ENCODE results near the gene TMED10. TPM values are rescaled to one million over a fixed set of nuclear protein-coding genes. Genes with fewer than 3 reads are reported as not detected.
"Not testable (repeated sequence)": the region's sequence is repeated elsewhere in the genome, so short reads cannot be mapped to it uniquely, and the experiment has no call there.

TMED10 gene
- total RNA-seq, 1 donor from 2014 or later, result 280 TPM

GRCh38 chr14:75167325-75167724 is 9.1 kb downstream of the TMED10 start:
- intact Hi-C loops (cut with DNase I), result no loop called here
- DNase-seq (ENCODE audit: missing footprints) (no peak), ATAC-seq (no peak)

GRCh38 chr14:75165586-75166391 is 10.6 kb downstream of the TMED10 start:
- intact Hi-C loops (cut with DNase I), result no loop called here
- DNase-seq (ENCODE audit: missing footprints) (no peak), ATAC-seq (peak; percentile 29)

DNA sequence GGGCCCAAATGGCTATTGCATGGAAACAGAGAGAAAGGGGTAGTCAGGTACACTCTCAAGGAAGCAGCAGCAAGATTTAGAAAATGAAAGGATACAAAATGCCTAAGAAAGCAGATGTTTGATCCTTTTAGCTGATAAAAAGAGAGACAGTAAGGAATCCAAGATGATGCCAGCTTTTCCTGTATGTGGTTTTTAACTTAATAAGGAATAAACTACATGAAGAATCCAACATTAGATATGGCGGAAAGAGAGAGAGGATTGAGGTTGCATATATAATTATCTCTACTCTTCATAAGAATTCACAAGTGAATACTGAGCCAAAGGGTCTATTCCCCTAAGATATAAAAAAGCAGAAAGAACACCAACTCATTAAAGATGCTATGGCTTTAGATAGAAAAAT is 11.6 kb downstream of the TMED10 start:
- no peak for ATAC-seq
- no peak for DNase-seq (ENCODE audit: missing footprints)
- intact Hi-C loops (cut with DNase I), result no loop called here

GRCh38 chr14:75163677-75164076 is 12.7 kb downstream of the TMED10 start:
- intact Hi-C loops (cut with DNase I), result no loop called here
- ATAC-seq, result no peak
- no peak for DNase-seq (ENCODE audit: missing footprints)

DNA sequence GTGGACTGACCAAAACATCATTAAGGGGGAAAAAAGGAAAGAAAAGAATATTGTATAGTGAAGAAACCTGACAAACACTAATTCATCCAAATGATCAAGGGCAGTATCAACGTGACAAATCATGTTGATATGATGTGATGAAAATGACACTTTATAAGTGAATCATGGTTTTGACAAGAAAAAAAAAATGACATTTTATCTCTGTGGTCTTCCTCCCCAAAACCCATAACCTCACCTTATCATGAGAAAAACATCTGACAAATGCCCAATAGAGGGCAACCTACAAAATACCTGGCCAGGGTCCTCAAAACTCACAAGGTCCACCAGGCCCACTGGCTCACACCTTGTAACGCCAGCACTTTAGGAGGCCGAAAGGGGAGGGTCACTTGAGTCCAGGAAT is 13.8 kb downstream of the TMED10 start:
- no peak for ATAC-seq
- intact Hi-C loops (cut with DNase I), result no loop called here

GRCh38 chr14:75158843-75159614 is 17.4 kb downstream of the TMED10 start:
- ATAC-seq, result no peak
- intact Hi-C loops (cut with DNase I), result no loop called here
- no peak for DNase-seq (ENCODE audit: missing footprints)

More for the DNA sequence above, 13.8 kb downstream of the TMED10 start:
- DNase-seq (ENCODE audit: missing footprints), result no peak

DNA sequence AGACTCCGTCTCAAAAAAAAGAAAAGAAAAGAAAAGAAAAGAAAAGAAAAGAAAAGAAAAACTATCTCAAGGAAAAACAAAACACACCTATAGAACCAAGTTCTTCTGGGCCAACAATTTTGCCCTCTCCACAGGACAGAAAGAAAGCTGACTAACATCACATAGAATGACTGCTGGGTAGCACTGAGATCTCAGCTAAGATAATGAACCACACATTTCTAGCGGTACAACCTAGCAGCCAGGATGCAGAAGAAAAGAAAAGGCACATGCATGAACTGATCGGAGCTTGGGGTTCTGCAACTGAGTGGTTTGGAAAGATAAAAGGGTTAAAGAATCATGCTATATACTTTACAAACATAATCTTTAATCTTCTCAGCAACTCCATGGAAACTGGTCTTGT is 19.5 kb downstream of the TMED10 start:
- intact Hi-C loops (cut with DNase I), result no loop called here
- ATAC-seq (no peak), DNase-seq (ENCODE audit: missing footprints) (no peak)

DNA sequence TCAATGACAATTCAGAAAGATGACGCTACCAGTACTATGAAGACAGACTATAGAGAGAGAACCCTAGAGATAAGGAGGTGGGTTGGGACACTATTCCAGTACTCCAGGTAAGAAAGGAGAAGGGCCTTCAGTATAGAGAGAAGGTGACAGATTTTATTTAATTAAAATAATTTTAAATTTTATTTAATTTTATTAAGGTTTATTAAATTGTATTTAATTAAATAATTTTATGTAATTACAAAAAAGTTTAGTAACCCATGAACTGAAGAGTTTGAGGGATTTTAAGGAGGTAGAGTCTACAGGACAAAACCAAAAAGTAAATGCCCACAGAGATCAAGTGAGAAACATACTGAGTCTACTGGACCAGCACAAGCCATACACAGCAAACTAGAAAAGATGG is 20.3 kb downstream of the TMED10 start:
- DNase-seq (ENCODE audit: missing footprints) (no peak), ATAC-seq (no peak)
- intact Hi-C loops (cut with DNase I), result no loop called here

DNA sequence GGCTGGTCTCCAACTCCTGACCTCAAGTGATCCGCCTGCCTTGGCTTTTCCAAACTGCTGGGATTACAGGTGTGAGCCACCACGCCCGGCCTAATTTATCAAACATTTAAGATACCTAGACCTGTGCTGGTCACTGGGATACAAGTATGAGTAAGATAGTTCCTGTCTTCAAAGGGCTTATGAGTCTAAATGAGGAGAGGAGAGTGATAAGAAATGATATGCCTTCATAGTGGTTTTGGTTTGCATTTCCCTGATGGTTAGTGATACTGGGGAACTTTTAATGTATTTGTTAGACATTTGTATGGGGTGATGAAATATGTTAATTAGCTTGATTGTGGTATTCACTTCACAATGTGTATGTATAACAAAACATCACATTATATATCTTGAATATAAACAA is 21.2 kb downstream of the TMED10 start:
- no peak for ATAC-seq
- no peak for DNase-seq (ENCODE audit: missing footprints)
- intact Hi-C loops (cut with DNase I), result no loop called here

DNA sequence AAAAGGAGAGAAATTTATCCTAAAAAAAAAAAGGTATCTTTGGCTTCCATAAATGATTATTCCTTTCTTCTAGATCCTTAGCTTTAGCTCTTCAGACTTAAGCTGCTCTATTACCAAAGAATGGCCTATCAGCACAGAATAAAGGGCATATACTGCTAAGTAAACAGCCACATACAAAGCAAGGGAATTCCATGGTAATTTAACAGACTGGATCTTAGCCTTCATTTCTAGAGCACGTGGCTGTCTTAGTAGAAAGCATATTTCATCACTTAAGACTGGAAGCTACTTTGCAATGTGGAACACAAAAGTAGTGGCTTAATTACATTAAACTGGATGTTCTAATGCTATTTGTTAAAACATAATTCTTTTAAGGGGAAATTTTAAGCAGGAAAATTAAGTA is 23.1 kb downstream of the TMED10 start:
- no peak for DNase-seq (ENCODE audit: missing footprints)
- intact Hi-C loops (cut with DNase I), result no loop called here

DNA sequence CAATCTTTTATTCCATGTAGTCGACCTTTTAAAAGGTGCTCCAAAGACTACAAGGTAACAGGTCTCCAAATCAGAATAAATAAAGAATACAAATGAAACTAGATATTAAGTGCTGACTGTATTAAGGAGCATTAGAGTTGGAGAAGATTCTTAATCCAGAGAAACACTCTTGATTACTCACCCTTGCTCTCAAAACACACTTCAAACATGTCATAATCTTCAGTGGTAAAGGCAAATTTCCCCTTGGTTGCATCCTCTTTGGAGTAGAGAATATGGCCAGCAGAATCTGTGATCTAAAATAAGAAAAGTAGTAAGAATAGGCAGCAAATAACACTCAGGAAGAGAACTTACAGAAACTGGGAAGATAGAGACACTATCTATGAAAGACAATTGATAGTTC is 24.6 kb downstream of the TMED10 start:
- ATAC-seq, result no peak
- intact Hi-C loops (cut with DNase I), result no loop called here
- DNase-seq (ENCODE audit: missing footprints), result no peak

More for the DNA sequence above, 23.1 kb downstream of the TMED10 start:
- no peak for ATAC-seq

GRCh38 chr14:75150637-75151036 is 25.8 kb downstream of the TMED10 start:
- ATAC-seq; DNase-seq (ENCODE audit: missing footprints); intact Hi-C loops (cut with DNase I): not testable (repeated sequence)

GRCh38 chr14:75150150-75150549 is 26.3 kb downstream of the TMED10 start:
- ATAC-seq (no peak), DNase-seq (ENCODE audit: missing footprints) (no peak)
- intact Hi-C loops (cut with DNase I), result no loop called here

DNA sequence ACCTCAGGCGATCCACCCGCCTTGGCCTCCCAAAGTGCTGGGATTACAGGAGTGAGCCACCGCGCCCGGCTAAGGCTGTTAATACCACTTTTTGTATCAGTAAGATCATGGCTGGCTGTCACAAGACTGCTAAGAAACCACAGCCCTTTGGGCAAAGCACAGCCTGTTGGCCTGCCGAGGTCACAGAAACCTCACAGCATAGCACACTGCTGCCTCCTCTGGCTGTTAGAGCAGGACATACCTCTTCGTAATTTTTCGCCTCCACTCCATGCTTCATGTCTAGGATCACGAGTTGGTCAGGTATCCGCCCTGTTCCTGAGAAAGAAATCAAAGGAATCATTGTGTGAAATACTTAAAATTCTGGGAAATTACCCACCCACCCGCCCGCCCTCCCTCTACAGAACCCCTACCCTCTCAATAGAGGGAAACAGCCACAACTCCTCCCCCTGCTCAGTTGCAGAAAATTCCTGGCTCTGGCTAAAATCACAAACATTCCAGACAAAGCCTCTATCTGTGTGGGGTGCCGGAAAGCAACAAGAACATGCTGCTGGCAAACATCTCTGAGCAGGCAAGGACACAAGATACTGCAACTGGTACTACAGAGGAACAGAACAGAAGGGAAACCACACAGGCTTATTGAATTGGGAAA is 28.9 kb downstream of the TMED10 start:
- ATAC-seq (peak; percentile 92), DNase-seq (ENCODE audit: missing footprints) (no peak)
- intact Hi-C loops (cut with DNase I), result loop anchor here (1.0 kb wide), 1 partner anchor 111 kb away; no protein-coding TSS in a partner anchor

- DNase-seq (ENCODE audit: missing footprints) (no peak), ATAC-seq (no peak)
- intact Hi-C loops (cut with DNase I), result no loop called here
Observed at GRCh38 chr14:75144944-75145343, 31.5 kb downstream of the TMED10 start.

- DNase-seq (ENCODE audit: missing footprints) (no peak), ATAC-seq (no peak)
- intact Hi-C loops (cut with DNase I), result no loop called here
Observed at GRCh38 chr14:75143761-75144527, 32.5 kb downstream of the TMED10 start.

DNA sequence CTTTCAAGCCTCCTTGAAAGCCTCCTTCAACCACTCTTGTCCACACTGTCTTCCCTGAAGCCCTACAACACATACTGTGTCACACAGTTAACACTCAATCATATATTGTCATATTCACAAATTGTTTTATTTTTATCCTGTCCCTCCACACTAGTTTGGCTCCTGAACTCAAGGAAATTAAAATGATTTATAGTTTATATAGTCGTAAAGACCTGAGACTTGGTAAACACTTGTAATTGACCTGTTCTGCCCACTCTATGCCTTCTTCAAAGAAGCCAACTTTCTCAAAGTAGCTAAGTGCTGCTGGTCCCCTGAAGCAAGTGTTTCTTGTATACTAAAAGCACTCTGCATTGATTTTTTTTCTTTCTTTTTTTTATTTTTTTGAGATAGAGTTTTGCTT is 33.9 kb downstream of the TMED10 start:
- ATAC-seq, result no peak
- intact Hi-C loops (cut with DNase I), result no loop called here
- no peak for DNase-seq (ENCODE audit: missing footprints)

GRCh38 chr14:75141967-75142366 is 34.4 kb downstream of the TMED10 start:
- ATAC-seq, result no peak
- intact Hi-C loops (cut with DNase I), result no loop called here

GRCh38 chr14:75141062-75141461 is 35.4 kb downstream of the TMED10 start:
- no peak for DNase-seq (ENCODE audit: missing footprints)
- intact Hi-C loops (cut with DNase I), result no loop called here
- no peak for ATAC-seq

More at GRCh38 chr14:75141967-75142366, 34.4 kb downstream of the TMED10 start:
- no peak for DNase-seq (ENCODE audit: missing footprints)
